Stimulated activated CD8-positive, alpha-beta memory T cell treated with anti-CD3 and anti-CD28 coated beads, Interleukin-15, amount 100 ng/mL, for 24 hours (primary cell): Measurements from ENCODE around the gene SYVN1.
"Not testable (repeated sequence)": the region's sequence is repeated elsewhere in the genome, so short reads cannot be mapped to it uniquely, and the experiment has no call there.

ENCODE experiments used
- DNase-seq: peaks from one replicate; pipeline ENCODE4 v3.0.0-alpha.2; 2020; ENCODE audit warnings: low read depth

Gene SYVN1

DNA sequence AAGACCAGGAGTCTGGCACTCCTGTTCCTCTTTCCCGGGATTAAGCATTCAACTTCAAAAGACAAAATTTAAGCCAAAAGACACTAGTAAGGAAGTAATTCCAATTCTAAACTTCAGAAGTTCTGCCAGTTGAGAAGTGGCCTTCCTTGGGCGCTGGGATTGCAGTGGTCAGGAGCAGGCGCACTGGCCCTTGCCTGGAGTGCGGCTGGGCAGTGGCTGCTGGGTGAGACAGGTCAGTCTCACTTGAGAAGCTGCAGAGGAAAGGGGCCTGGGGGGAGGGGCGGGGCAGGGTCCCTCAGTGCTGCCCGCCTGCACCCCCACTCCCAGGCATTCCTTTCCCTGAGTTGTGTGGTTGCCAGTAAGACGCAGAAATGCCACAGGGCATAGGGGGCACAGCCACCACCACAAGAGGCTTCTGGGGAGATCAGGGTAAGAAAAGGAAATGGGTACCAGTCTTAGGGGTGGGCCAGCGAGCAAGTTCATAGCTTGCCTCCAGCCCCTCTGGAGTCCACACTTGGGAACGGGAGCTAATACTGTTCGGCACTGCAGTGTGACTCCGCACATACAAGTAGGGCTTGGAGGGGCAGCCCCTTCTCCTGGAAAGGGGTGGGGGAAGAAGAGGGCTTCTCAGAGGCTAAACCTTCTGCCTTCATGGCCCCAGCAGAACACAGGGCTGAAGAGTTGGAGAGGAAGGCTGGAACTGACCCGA is 6.7 kb downstream of the SYVN1 start:
- DNase-seq: no peak

DNA sequence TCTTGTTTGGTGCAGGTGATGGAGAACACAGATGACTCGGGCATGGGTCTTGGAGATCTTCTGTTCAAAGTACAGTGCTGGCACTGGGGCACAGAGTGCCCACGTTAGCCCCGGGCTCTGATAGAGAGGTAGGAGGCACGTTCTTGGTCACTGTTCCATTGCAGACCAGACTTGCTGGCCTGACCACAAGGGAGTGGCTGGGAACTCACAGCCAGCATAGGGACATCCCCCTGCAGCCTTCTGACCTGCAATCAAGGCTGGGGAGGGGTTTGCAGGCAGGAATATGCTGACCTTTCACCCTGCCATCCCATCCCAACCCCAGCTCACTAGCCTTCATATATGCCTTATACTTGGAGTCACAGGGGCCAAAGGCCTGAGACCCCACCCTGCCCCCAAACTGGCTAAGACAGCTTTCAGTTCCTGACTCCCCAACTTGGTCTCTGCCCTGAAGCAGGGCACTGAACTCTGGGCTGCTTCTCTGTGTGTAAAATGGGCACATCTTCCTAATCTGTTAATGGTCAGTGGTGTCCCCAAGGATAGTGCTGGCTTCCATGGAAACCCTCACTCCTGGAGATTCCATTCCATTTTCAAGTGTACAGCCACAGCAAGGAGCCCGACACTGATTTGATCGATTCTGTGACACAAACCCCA is 7.6 kb downstream of the SYVN1 start:
- no peak for DNase-seq

DNA sequence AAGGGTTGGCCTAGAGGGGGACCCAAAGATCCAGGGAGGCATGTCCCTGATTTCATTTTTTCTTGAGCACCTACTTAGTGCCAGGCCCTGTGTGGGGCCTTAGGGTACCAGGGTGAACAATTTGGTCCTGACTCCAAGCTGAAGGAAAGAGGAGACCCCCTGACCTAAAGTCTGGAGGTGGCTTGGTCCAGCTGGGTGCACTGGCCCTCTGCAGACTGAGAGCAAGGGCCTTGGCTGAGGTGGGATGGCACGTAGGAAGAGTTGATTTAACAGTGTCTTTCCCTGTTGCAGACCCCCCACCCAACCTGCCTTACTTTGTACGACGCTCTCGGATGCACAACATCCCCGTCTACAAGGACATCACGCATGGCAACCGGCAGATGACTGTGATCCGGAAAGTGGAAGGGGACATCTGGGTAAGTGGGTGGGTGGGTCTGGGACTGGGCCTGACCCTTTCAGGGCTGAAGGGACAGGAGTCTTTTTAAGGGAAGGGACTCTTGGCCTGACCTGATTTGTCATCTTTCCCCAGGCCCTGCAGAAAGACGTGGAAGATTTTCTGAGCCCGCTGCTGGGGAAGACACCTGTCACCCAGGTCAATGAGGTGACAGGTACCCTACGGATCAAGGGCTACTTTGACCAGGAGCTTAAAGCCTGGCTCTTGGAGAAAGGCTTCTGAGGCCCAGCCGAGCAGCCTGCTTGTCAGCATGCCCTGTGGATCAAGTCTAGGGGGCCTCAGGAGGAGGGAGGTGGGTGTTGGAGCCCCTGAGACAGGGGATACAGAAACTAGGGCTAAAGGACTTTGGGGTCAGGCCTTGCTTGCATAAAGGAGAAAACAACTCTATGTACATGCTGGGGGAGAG is 8.9 kb downstream of the SYVN1 start:
- no peak for DNase-seq

DNA sequence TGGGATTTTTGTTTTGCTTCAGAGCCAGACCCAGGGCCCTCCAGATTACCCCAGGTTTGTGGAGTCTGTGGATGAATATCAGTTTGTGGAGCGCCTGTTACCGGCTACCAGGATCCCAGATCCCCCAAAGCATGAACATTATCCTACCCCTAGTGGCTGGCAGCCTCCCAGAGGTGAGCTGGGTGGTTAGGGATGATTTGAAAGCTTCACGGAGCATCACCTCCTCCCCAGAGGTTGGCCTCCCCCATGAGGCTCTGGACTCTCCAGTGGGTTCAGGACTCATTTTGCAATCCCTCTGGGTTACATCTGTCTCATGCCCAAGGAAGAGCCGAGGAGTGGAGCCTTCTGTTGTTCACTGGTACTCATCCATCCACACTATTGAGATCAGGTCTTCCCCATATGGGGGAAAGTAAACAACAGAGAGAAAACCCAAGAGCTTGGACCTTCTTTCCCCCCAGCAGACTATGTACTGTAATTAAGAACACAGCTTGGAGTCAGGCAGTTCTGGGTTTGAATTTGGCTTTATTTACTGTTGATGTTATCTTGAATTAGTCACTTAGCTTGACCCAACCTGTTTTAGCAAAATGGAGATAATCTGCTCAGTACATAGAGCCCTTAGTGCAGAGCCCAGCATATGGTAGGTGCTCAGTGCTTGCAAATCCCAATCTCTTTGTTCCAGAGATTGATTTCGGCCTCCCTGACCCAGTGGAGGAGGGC is 9.7 kb downstream of the SYVN1 start:
- DNase-seq: no peak

DNA sequence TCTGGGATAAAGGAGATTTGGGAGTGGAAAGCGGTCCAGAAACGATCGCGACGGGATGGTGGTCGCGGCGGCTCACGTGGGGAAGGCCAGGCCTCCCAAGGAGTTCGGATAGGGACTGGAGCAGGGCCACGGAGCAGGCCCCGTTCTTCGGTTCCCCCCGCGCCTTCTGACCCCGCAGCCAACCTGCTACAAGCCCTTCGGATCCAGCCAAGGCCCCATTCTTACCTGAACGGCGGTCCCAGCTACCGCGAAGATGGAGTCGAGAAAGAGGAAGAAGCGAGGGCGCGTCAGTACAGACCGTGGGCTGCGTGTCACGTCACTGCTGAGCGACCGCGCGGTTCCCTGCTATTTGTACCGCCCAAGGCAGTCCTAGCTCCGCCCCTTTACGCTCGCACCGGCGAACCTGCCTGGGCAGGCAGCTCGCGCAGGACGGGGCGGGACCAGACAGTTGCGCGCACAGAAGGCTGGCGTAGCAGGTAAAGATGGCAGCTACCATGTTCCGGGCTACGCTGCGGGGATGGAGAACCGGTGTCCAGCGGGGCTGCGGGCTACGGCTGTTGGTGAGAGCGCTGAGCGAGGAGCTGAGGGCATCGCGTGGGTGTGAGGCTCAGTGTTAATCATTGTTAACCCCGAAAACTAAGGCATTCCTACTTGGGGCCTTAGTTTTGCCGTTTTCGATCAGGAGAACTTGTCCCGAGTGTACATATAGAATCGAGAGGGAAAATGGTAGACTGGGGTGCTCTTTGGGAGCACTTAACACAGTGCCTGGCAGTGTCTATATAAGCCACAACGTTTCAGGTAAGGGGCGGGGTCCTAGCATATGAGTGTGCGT is 12.2 kb downstream of the SYVN1 start, which contains the start of the genes FAU and MRPL49:
Gene FAU, minus strand, starts transcription at position 270 of the 832 bp plus-strand sequence. CDS start 321 bp downstream, outside the sequence.
Gene MRPL49, plus strand, starts transcription at position 457 of the 832 bp plus-strand sequence. Its CDS starts 26 bp downstream, at position 483.
- DNase-seq: peak; percentile 93

DNA sequence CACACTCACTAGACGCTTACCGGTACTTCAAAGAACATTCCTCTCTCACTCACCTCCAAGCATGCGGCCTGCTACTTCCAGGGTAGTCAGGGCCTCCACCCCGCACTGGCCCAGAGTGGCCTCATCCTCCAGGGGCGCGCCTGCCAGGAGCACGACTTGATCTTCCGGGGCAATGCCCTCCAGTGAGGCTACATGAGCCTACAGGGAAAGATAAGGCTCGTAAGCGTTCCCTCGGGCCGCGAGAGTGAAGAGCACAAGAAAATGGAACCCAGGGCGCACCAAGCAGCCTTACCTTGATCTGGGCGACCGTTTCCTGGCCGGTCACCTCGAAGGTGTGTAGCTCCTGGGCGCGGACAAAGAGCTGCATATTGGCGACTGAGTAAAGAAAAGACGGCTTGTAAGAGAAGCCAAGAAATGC is 12.9 kb downstream of the SYVN1 start:
- no peak for DNase-seq

DNA sequence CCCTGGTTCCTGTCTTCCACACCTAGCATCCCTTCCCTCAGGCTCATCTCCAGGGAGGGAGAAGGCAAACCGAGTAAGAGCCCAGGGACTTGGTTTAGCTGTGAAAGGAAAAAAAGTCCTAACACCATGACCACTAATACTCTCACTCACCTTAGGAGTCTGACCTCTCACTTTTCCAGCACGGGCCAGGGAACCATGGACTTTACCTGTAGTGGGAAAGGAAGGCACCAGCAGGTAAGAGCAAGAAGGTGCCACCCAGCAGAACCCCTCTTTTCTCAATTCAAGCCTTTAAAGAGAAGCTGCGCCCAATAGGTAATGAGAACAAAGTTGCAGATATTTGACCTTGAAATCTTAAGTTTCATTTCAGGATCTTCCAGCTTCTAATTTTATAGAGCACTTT is 13.5 kb downstream of the SYVN1 start:
- DNase-seq: no peak

DNA sequence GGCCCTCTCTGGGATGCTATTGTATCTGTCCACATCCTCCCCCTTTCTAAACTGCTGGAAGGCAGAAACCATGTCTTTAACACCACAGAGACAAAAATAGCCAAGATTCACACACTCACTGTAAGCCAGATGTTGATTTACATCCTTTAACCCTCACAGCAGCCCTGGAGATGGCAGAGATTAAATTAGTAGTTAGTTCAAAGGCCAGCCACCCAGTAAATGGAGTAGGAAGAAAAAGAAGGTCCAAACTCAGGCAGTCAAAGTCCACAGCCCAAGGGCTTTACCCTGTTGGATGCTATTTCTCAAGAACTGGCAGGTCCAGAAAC is 14.7 kb downstream of the SYVN1 start:
- no peak for DNase-seq

DNA sequence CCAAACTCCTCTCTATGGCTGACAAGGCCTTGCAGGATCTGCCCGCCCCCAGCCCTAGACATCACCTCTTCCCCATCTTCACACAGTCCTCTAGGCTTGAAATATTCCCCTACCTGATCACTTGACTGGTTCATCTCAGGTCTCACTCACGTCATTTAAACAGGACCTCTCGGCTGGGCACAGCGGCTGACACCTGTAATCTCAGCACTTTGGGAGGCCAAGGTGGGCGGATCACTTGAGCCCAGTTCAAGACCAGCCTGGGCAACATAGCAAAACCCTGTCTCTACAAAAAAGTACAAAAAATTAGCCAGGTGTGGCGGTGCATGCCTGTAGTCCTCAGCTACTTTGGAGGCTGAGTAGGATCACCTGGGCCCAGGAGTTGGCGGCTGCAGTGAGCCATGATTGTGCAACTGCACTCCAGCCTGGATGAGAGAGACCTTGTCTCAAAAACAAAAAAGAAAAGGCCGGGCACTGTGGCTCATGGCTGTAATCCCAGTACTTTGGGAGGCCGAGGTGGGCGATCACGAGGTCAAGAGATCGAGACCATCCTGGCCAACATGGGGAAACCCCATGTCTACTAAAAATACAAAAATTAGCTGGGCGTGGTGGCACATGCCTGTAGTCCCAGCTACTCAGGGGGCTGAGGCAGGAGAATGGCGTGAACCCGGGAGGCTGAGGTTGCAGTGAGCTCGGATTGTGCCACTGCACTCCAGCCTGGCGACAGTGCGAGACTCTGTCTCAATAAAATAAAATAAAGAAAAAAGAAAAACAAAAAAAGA is 15.2 kb downstream of the SYVN1 start:
- not testable (repeated sequence) for DNase-seq

DNA sequence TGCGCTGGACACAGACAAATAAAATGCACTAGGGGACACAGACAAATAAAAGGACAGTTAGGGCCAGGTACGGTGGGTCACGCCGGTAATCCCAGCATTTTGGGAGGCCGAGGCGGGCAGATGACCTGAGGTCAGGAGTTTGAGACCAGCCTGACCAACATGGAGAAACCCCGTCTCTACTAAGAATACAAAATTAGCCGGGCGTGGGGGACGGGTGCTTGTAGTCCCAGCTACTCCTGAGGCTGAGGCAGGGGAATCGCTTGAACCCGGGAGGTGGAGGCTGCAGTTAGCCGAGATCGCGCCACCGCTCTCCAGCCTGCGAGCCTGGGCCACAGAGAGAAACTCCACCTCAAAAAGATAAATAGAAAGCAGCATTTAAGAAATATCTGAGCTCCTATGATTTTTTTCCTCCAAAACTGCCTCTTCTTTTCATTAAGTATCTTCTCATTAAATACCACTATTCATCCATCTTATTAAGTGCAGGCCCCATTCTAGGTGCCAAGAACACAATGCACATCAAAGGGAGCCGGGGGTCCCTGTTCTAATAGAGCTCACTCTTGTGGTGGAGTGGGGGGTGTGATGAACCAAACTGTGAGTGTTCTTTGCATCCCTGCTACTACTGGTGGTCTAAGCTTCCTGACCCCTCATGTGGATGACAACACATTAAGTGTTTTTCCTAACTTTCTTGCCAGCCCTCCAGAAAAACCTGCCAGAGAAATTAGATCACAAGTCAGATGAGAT is 16.1 kb downstream of the SYVN1 start:
- DNase-seq: no peak

DNA sequence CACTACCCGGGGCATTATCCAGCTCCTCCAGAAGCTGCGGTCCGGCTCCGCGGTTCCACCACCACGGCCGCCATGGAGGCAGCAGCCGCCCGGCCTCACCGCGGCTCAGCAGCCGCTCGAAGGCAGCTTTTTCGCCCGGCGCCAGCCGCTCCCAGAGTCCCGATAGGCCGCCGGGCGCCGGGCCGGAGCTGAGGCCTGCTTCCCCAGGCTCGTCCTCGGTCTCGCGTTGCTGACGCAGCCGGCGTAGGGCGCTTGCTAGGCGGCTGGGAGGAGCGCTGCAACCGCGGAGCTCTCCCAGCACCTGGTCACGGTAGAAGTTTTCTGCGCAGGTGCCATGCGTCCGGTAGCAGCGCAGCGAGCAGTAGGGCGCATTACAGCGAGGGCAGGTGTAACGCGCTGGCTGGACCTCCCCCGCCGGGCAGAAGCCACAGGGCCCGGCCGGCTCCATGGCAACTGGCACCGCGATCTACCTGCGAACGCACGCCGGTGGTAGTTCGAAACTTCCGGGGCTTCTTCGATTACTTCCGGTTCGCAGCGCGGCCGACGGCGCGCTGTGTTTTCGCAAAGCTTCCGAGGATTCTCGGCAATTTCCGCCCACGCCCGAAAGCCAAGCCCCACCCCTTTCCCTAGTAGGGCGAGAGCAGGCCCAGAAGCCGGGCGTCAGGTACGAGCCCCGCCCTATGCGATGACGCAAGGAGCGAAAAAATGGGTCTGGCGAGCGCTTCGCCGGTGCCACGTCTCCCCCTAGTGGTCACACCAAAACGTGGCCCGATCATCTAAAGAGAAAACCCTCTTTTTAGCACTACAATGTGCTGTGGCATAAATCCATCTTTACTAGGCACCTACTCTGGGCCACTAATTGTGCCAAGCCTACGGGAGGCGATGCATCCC is 16.9 kb downstream of the SYVN1 start, which contains the start of gene ZNHIT2:
Gene ZNHIT2, minus strand, starts transcription at position 496 of the 891 bp plus-strand sequence. Its CDS starts 48 bp downstream, at position 448.
- peak; percentile 99 for DNase-seq

DNA sequence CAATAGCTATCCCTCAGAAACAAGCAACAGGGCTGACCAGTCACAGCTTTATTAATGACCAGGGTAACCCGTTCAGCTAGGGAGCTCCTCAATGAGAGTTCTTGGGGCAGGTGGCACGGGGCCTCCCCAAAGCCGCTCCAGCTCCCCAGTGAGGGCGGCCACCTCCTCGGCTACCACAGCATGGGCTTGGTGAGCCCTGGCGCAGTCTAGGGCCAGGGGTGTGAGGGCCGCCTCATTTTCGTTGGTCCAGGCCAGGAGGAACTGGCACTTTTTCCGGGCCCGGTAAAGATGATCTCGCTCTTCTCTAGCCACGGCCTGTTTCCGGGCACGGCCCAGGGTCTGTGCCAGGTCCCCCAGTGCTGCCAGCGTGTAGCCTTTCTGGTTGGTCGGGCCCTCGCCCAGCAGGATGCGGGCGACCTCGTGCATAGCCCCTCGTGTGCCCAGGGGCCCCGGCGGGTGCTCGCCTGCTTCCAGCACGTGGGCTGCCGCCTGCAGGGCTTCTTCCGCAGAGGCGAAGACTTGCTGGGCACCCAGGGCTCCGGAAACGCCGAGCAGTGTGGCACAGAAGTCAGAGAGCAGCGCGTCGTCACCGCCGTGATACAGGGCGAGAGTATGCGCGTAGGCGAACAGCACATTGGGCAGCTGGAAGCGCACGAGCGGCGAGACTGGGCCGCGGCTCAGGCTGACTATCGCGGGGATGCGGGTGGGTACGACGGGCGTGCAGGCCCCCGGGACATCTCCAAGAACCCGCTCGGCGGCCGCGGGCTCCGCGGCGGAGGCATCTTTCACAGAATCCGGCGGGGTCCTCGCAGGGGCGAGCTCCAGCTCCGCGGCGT is 17.7 kb downstream of the SYVN1 start:
- no peak for DNase-seq

DNA sequence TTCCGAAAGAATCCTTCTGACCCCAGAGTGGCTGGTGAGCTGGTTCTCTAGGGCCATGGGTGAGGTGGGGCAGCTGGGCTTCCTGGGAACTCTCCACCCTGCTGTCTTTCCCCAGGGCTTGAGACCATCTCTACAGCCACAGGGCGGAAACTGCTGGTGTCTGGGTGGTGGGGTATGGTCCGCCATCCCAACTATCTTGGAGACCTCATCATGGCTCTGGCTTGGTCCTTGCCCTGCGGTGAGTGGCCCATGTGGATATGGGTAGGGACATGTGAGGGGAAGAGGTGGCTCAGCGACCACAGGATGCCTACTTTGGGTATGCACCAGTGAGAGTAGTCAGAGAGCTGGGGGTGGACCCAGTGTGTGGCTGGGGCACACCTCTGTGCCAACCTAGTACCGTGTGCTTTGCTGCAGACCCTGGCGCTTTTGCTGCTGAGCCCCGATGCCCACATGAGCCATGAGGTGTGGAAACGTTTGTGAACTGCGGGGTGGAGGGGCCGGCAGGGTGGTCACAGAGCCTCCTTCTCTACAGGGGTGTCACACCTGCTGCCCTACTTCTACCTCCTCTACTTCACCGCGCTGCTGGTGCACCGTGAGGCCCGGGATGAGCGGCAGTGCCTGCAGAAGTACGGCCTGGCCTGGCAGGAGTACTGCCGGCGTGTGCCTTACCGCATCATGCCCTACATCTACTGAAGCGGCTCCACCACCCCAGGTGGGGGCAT is 18.8 kb downstream of the SYVN1 start:
- no peak for DNase-seq

DNA sequence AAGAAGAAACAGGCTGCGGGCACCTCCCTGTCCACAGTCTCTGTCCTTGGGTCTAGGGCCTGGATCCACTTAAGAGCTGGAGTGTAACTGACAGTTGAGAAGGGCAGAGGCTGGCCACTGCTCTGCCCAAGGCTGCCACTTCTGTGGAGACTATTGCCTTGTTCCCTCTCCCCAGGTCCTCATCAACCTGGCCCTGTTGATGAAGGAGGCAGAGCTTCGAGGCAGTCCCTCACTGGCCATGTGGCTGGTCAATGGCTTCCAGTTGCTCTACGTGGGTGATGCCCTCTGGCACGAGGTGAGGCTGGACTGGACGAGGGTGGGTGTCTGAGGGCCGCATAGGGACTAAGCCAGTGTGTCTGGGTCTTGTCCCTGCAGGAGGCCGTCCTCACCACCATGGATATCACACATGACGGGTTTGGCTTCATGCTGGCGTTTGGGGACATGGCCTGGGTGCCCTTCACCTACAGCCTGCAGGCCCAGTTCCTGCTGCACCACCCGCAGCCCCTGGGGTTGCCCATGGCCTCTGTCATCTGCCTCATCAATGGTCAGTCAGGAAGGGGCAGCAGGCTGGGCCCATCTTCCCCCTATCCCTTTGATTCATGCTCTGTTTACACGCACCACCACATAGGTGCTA is 19.7 kb downstream of the SYVN1 start:
- no peak for DNase-seq

DNA sequence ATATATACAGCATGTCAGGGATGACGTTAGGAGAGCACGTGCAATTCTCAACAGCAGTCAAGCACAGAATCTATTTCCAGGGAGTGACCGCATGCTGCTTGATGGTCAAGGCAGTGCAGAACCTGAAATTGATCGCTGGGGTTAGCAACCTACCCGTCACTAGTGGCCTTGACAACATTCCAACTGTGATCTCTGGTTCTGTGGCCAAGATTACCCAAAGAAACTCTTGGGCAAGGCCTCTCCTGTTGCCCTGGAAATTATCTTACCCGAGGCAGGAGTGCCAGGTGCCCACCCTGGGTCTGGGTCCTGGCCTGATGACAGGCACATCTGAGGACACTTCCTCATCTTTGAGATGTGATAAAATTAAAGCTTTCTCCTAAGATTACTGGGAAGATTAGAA is 20.5 kb downstream of the SYVN1 start:
- no peak for DNase-seq

DNA sequence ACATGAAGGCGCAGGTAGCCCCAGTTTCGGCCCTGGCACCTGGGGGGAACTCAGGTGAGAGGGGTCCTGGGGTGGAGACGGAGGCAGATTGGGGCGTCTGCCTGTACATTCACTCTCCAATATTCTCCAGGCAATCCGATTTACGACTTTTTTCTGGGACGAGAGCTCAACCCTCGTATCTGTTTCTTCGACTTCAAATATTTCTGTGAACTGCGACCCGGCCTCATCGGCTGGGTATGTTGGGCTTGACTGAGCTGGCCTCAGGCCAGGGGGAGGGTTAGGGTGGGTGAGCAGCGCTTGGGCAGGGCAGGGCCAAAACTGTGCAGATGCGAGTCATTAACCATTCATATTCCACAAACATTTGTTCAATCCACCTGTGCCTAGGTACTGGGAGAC is 21.0 kb downstream of the SYVN1 start:
- no peak for DNase-seq
